HepG2 (cell line): ENCODE results near the gene MASP2. TPM values are rescaled to one million over a fixed set of nuclear protein-coding genes. Genes with fewer than 3 reads are reported as not detected.

Experiments
- ATAC-seq: fragments of 200-7000 bp; cut with Tn5 transposase; 3 replicates; pipeline ENCODE4 v1.9.1; 2020; ENCODE audit warnings: mild to moderate bottlenecking, moderate library complexity
- BruUV-seq: library from RNA; stranded (reverse); fragments of 400-500 nt; replicated peaks from 2 replicates; lab custom pipeline; 2021; lab: Mats Ljungman, UMichigan
- CTCF ChIA-PET: fragments of 300-600 bp; formaldehyde crosslinking; extraction: SDS; loops from one replicate; lab custom pipeline; 2021; ENCODE audit warnings: low total read pairs, inconsistent platforms, low intra/inter-chr PET ratio; lab: Yijun Ruan, JAX
- POLR2A ChIA-PET: fragments of 350-600 bp; sonication (Branson Sonifier 250); formaldehyde crosslinking; loops from one replicate; lab custom pipeline; 2020; ENCODE audit warnings: antibody characterized with exemption, inconsistent platforms; lab: Yijun Ruan, JAX
- DNase-seq: peaks from one replicate; pipeline ENCODE4 v3.0.0-alpha.2; 2015; ENCODE audit warnings: low spot score
- FAIRE-seq: peaks from 3 replicates; lab custom pipeline; 2011; peaks lifted over from hg19 to GRCh38; lab: Jason Lieb, UNC
- H2AFZ ChIP-seq: one replicate; pipeline ENCODE4 v1.6.1; 2011; ENCODE audit warnings: low read length, inconsistent platforms
- H3K27ac ChIP-seq: fragments of 300-600 bp; 3 replicates; pipeline ENCODE4 v1.8.0; 2011; ENCODE audit warnings: mixed run types, mild to moderate bottlenecking, mixed read lengths, low read length, inconsistent platforms; ENCODE audit not compliant: insufficient read depth; ENCODE audit errors: extremely low read length
- H3K27me3 ChIP-seq, 2 experiments: fragments of 200-600 bp in 1 of 2; 2 replicates in 1 of 2; 3 replicates in 1 of 2; pipeline versions ENCODE4 v1.6.0 to v1.8.0; 2011; ENCODE audit warnings: low read length in 2 of 2, mild to moderate bottlenecking in 2 of 2, moderate library complexity in 2 of 2, inconsistent platforms in 1 of 2; ENCODE audit not compliant: insufficient read depth in 2 of 2, control insufficient read depth in 1 of 2
- H3K36me3 ChIP-seq, 2 experiments: fragments of 200-600 bp in 1 of 2; replicated peaks in 1 of 2; 2 replicates in 1 of 2; 3 replicates in 1 of 2; pipeline versions ENCODE4 v1.5.1 to v1.8.0; 2011; ENCODE audit warnings: low read length in 2 of 2, inconsistent platforms in 1 of 2; ENCODE audit not compliant: insufficient read depth in 2 of 2, control insufficient read depth in 1 of 2
- H3K4me1 ChIP-seq: 2 replicates; pipeline ENCODE4 v1.5.1; 2012; ENCODE audit warnings: low read length, inconsistent platforms; ENCODE audit not compliant: insufficient read depth
- H3K4me2 ChIP-seq: 2 replicates; pipeline ENCODE4 v1.6.0; 2011; ENCODE audit warnings: low read depth, low read length, inconsistent platforms
- H3K4me3 ChIP-seq, 3 experiments: fragments of 200-600 bp in 1 of 3; sonication (generic), shearing (Covaris generic) in 1 of 3; replicated peaks in 1 of 3; 2 replicates each; pipeline ENCODE4 v1.5.1; 2011 to 2016; ENCODE audit warnings: low read length in 3 of 3, inconsistent platforms in 2 of 3, low read depth in 2 of 3, mild to moderate bottlenecking in 2 of 3, control low read depth in 1 of 3, mixed read lengths in 1 of 3; ENCODE audit not compliant: insufficient read depth in 1 of 3
- H3K79me2 ChIP-seq: one replicate; pipeline ENCODE4 v1.6.1; 2011; ENCODE audit warnings: low read length, inconsistent platforms; ENCODE audit not compliant: insufficient read depth
- H3K9ac ChIP-seq: 2 replicates; pipeline ENCODE4 v1.6.0; 2011; ENCODE audit warnings: mild to moderate bottlenecking, low read depth, low read length, inconsistent platforms; ENCODE audit not compliant: insufficient read depth
- H3K9me3 ChIP-seq: 2 replicates; pipeline ENCODE4 v1.5.1; 2012; ENCODE audit warnings: mild to moderate bottlenecking, low read length
- H4K20me1 ChIP-seq: 2 replicates; pipeline ENCODE4 v1.6.0; 2011; ENCODE audit warnings: inconsistent platforms, mild to moderate bottlenecking, low read length, moderate library complexity; ENCODE audit not compliant: insufficient read depth
- ELF3 ChIP-seq: IDR thresholded peaks from 2 replicates; pipeline ENCODE4 v1.6.1; 2016; ENCODE audit warnings: missing genetic modification reagents, missing compliant biosample characterization
- ETV5 ChIP-seq: IDR thresholded peaks from 2 replicates; pipeline ENCODE4 v1.6.1; 2018; ENCODE audit warnings: missing biosample characterization, missing genetic modification reagents, inconsistent platforms, borderline replicate concordance
- FOXA1 ChIP-seq, 2 experiments: fragments of 450-650 bp in 1 of 2; sonication (generic) in 1 of 2; formaldehyde crosslinking in 1 of 2; IDR thresholded peaks; 2 replicates each; pipeline versions ENCODE4 v1.4.0 to v1.6.1; 2016 to 2020; ENCODE audit warnings: missing genetic modification reagents in 1 of 2
- FOXA3 ChIP-seq: IDR thresholded peaks from 2 replicates; pipeline ENCODE4 v1.6.1; 2016; ENCODE audit warnings: missing genetic modification reagents, missing compliant biosample characterization
- GATAD1 ChIP-seq: IDR thresholded peaks from 2 replicates; pipeline ENCODE4 v1.6.1; 2016; ENCODE audit warnings: missing genetic modification reagents, missing compliant biosample characterization
- HMGXB4 ChIP-seq, 2 experiments: sonication (generic) in 1 of 2; formaldehyde crosslinking in 1 of 2; IDR thresholded peaks; 2 replicates each; pipeline versions ENCODE4 v1.4.0 to v1.6.1; 2018 to 2020; ENCODE audit warnings: missing genetic modification reagents in 2 of 2, borderline replicate concordance in 1 of 2, low read depth in 1 of 2, mild to moderate bottlenecking in 1 of 2, missing biosample characterization in 1 of 2
- HOXD1 ChIP-seq: sonication (generic); formaldehyde crosslinking; IDR thresholded peaks from 2 replicates; pipeline ENCODE4 v1.5.0; 2020; ENCODE audit warnings: missing genetic modification reagents
- IKZF5 ChIP-seq: IDR thresholded peaks from 2 replicates; pipeline ENCODE4 v1.6.1; 2018; ENCODE audit warnings: missing genetic modification reagents, mild to moderate bottlenecking, missing compliant biosample characterization
- KAT8 ChIP-seq: IDR thresholded peaks from 2 replicates; pipeline ENCODE4 v1.6.1; 2016; ENCODE audit warnings: missing genetic modification reagents, missing compliant biosample characterization
- MIER2 ChIP-seq: IDR thresholded peaks from 2 replicates; pipeline ENCODE4 v1.6.1; 2016; ENCODE audit warnings: missing biosample characterization, missing genetic modification reagents
- MIER3 ChIP-seq: IDR thresholded peaks from 2 replicates; pipeline ENCODE4 v1.6.1; 2016; ENCODE audit warnings: missing compliant biosample characterization, borderline replicate concordance
- PPARG ChIP-seq: conservative IDR thresholded peaks from 2 replicates; pipeline ENCODE4 v1.6.1; 2016; ENCODE audit warnings: missing biosample characterization, missing genetic modification reagents
- RNF219 ChIP-seq: sonication (generic); formaldehyde crosslinking; IDR thresholded peaks from 2 replicates; pipeline ENCODE4 v1.5.0; 2020; ENCODE audit warnings: mild to moderate bottlenecking, missing genetic modification reagents
- RXRB ChIP-seq: IDR thresholded peaks from 2 replicates; pipeline ENCODE4 v1.6.1; 2016; ENCODE audit warnings: borderline replicate concordance, missing genetic modification reagents, missing compliant biosample characterization
- SNAPC2 ChIP-seq: sonication (generic); formaldehyde crosslinking; IDR thresholded peaks from 2 replicates; pipeline ENCODE4 v1.8.1; 2022; ENCODE audit warnings: mild to moderate bottlenecking, missing genetic modification reagents
- STAG1 ChIP-seq: sonication (generic); formaldehyde crosslinking; IDR thresholded peaks from 2 replicates; pipeline ENCODE4 v1.4.0; 2020; ENCODE audit warnings: missing genetic modification reagents
- TEAD2 ChIP-seq: sonication (generic); formaldehyde crosslinking; IDR thresholded peaks from 2 replicates; pipeline ENCODE4 v1.9.0; 2021; ENCODE audit warnings: missing genetic modification reagents
- THAP11 ChIP-seq: IDR thresholded peaks from 2 replicates; pipeline ENCODE4 v1.6.1; 2016; ENCODE audit warnings: missing biosample characterization, missing genetic modification reagents
- ZNF331 ChIP-seq: sonication (generic); formaldehyde crosslinking; IDR thresholded peaks from 2 replicates; pipeline ENCODE4 v1.4.0; 2020; ENCODE audit warnings: missing genetic modification reagents
- WGBS: methylation state at CpG from one replicate; pipeline ENCODE4 v1.1.6; 2017; ENCODE audit warnings: low lambda C conversion rate; 5-methylcytosine and 5-hydroxymethylcytosine counted together
- in situ Hi-C: cut with HindIII; loops from 2 replicates; pipeline ENCODE4 v1.10.0; 2017; ENCODE audit warnings: low pct_unique_long_range_greater_than_20kb; ENCODE audit not compliant: extremely low pct_ligation_motif_present
- intact Hi-C: fragments of 100-400 bp; cut with micrococcal nuclease; formaldehyde crosslinking; loops from one replicate; pipeline ENCODE4 v1.10.0; 2022; ENCODE audit not compliant: unreplicated experiment
- polyA plus RNA-seq, 8 experiments: library from polyadenylated mRNA; depleted of rRNA in 3 of 8; stranded (reverse) in 7 of 8; unstranded in 1 of 8; fragments of >200 nt; fragmentation: Illumina TruSeq in 4 of 8; extraction: Trizol in 4 of 8; gene quantifications; 2 replicates each; pipeline versions ENCODE4 v1.2.1 to v1.2.3, GENCODE V29; 2011 to 2016; ENCODE audit warnings: low read depth in 4 of 8, missing spikeins in 1 of 8, mixed read lengths in 1 of 8; ENCODE audit not compliant: insufficient read depth in 1 of 8
- total RNA-seq, 5 experiments: library from RNA; depleted of rRNA; stranded (reverse); fragments of >200 nt; fragmentation: Illumina TruSeq; extraction: Trizol; gene quantifications; 2 replicates each; pipeline ENCODE4 v1.2.3, GENCODE V29; 2016; ENCODE audit warnings: low read depth in 1 of 5

MASP2 gene
- total and polyA plus RNA-seq, 2 of the 13 experiments (the other 11 are each of a cell fraction or from before 2014, with no cell fraction given), result 7.1 to 11.8 TPM

GRCh38 chr1:11037740-11038182 is 9.3 kb downstream of the MASP2 start:
- ChIA-PET CTCF (interaction anchor here (0.8 to 1.8 kb wide), 3 partner anchors 20 to 605 kb away, joined by 3 to 5 read pairs (median 5); partner anchors contain the start of gene SRM), POLR2A (interaction anchor here (0.9 to 1.6 kb wide), 5 partner anchors 9 to 62 kb away, joined by 3 to 9 read pairs (median 3); partner anchors contain the start of genes EXOSC10, MASP2 and SRM)
- in situ Hi-C loops (loop anchor here (25.0 kb wide), 1 partner anchor 600 kb away; no protein-coding TSS in a partner anchor), intact Hi-C loops (loop anchor here (2.0 to 5.0 kb wide), 2 partner anchors 23 to 60 kb away; partner anchors contain the start of genes EXOSC10 and SRM)
- H4K20me1 ChIP-seq, result no peaks in the 10 kb centered on the region
- BruUV-seq, result no TSS peak
- H3K36me3 ChIP-seq, result no peaks in the 10 kb centered on the region
- no peaks in the 10 kb centered on the region for H3K27me3 ChIP-seq
- no peak overlapping the region for H3K4me2 ChIP-seq
- DNase-seq (peak; percentile 67), ATAC-seq (peak; percentile 85), FAIRE-seq (peak; percentile 96)
- H3K79me2 ChIP-seq, result no peaks in the 10 kb centered on the region
- H3K9ac ChIP-seq, result no peak overlapping the region
- no peak overlapping the region for H3K27ac ChIP-seq
- no peak overlapping the region for H3K4me3 ChIP-seq
- H3K9me3 ChIP-seq, result no peaks in the 10 kb centered on the region
- under 1% methylated on average over 8 of the region's 8 CpGs for WGBS
- H2AFZ ChIP-seq, result no peak overlapping the region
- no peaks in the 10 kb centered on the region for H3K4me1 ChIP-seq
- TF ChIP-seq MIER2 (peak; percentile 70; the same call in 1 of the 2 replicates), FOXA1 (IDR thresholded peaks at IDR 0.05) (no peak), FOXA1 (CRISPR knock-in tag; IDR thresholded peaks at IDR 0.05) (peak; percentile 34; the same call in 1 of the 2 replicates), HMGXB4 (CRISPR knock-in tag; IDR thresholded peaks at IDR 0.05; ENCODE audit: borderline replicate concordance in 1 of 2, low read depth in 1 of 2) (peak in 1 of 2 experiments; percentile 37; a peak in 1 of 4 replicates), HOXD1 (CRISPR knock-in tag) (no peak), KAT8 (peak; percentile 35; the same call in 1 of the 2 replicates), ETV5 (CRISPR knock-in tag) (peak; percentile 23; the same call in 1 of the 2 replicates), ZNF331 (CRISPR knock-in tag) (peak; percentile 71; the same call in 1 of the 2 replicates), RNF219 (CRISPR knock-in tag) (no peak), GATAD1 (CRISPR knock-in tag) (peak; percentile 37; the same call in 1 of the 2 replicates), RXRB (CRISPR knock-in tag) (0 out of 2 replicates have a peak, but pooled peaks have one; percentile 27), STAG1 (CRISPR knock-in tag) (peak; percentile 97), ELF3 (CRISPR knock-in tag) (peak; percentile 39; the same call in 1 of the 2 replicates), THAP11 (CRISPR knock-in tag) (0 out of 2 replicates have a peak, but pooled peaks have one; percentile 23), PPARG (CRISPR knock-in tag) (0 out of 2 replicates have a peak, but pooled peaks have one; percentile 15), TEAD2 (CRISPR knock-in tag) (no peak), IKZF5 (CRISPR knock-in tag) (0 out of 2 replicates have a peak, but pooled peaks have one; percentile 19), SNAPC2 (CRISPR knock-in tag) (no peak), FOXA3 (CRISPR knock-in tag) (peak; percentile 32; the same call in 1 of the 2 replicates), MIER3 (peak; percentile 56; the same call in 1 of the 2 replicates)
